ENCODE results near the gene AREG. TPM values are rescaled to one million over a fixed set of nuclear protein-coding genes. Genes with fewer than 3 reads are reported as not detected.

Gene AREG
- total RNA-seq, 1 donor, result 0.36 TPM

DNA sequence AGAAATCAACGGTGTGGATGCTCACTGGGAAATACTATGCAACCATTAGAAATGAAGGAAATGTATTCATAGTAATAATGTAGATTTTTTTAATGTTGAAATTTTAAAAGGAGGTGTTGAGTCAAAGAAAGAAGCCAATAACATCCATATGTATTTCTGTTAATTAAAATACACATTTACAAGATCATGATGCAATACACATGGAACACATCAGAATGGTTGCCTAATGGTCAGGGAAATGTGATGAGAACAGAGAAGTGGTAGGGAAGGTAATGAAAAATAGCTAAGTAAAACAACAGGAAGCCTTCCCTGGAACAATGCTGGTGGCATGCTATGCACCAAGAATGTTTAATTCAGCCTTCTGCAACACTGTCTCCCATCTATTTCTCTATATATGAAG, 18.2 kb downstream of the AREG start:
- TF ChIP-seq, protein P1, sequence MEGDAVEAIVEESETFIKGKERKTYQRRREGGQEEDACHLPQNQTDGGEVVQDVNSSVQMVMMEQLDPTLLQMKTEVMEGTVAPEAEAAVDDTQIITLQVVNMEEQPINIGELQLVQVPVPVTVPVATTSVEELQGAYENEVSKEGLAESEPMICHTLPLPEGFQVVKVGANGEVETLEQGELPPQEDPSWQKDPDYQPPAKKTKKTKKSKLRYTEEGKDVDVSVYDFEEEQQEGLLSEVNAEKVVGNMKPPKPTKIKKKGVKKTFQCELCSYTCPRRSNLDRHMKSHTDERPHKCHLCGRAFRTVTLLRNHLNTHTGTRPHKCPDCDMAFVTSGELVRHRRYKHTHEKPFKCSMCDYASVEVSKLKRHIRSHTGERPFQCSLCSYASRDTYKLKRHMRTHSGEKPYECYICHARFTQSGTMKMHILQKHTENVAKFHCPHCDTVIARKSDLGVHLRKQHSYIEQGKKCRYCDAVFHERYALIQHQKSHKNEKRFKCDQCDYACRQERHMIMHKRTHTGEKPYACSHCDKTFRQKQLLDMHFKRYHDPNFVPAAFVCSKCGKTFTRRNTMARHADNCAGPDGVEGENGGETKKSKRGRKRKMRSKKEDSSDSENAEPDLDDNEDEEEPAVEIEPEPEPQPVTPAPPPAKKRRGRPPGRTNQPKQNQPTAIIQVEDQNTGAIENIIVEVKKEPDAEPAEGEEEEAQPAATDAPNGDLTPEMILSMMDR (IDR thresholded peaks at IDR 0.05; ENCODE audit: extremely low read depth, low read depth, low read length), result no peak
- no peak overlapping the region for H3K4me3 ChIP-seq (ENCODE audit: insufficient read depth, low read length)

DNA sequence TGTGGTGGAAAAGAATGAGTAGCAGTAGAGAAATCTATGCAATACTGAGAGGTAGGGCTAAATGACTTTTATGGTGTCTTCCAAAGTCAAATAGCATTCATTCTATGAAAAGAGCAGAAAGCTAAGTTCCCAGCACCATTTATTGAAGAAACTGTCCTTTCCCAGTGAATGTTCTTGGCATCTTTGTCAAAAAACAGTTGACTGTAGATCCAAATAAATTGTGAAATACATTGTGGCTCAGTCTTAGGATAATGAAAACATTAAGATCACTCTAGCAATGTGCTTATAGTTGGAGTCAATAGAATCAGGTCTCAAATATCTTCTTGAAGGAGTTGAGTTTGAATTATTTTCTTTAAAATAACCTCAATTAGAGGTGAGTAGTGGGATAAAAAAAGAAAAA, 19.4 kb downstream of the AREG start:
- no peaks in the 10 kb centered on the region for H4K20me1 ChIP-seq (ENCODE audit: insufficient read depth, low read length)
- H3K4me2 ChIP-seq (ENCODE audit: insufficient read depth, low read length), result no peak overlapping the region
- H2AFZ ChIP-seq (ENCODE audit: low read length), result no peak overlapping the region
- no peaks in the 10 kb centered on the region for H3K36me3 ChIP-seq (ENCODE audit: insufficient read depth, low read length)
- H3K79me2 ChIP-seq (ENCODE audit: insufficient read depth, low read length), result no peaks in the 10 kb centered on the region
- H3K27me3 ChIP-seq (ENCODE audit: insufficient read depth, low read length), result no peaks in the 10 kb centered on the region
- TF ChIP-seq, protein P1 (IDR thresholded peaks at IDR 0.05; ENCODE audit: extremely low read depth, low read depth, low read length), result no peak
- H3K4me3 ChIP-seq (ENCODE audit: insufficient read depth, low read length), result no peak overlapping the region
- no peaks in the 10 kb centered on the region for H3K9me3 ChIP-seq (ENCODE audit: low read depth, low read length)
- H3K4me1 ChIP-seq (ENCODE audit: insufficient read depth, low read length), result no peaks in the 10 kb centered on the region
- peak; percentile 18 for DNase-seq (ENCODE audit: insufficient read length, low spot score, missing footprints)
- H3K27ac ChIP-seq (ENCODE audit: low read depth, low read length), result no peak overlapping the region

More for the DNA sequence above, 18.2 kb downstream of the AREG start:
- no peak overlapping the region for H3K4me2 ChIP-seq (ENCODE audit: insufficient read depth, low read length)
- H3K9me3 ChIP-seq (ENCODE audit: low read depth, low read length), result no peaks in the 10 kb centered on the region
- no peak overlapping the region for H3K27ac ChIP-seq (ENCODE audit: low read depth, low read length)
- H3K36me3 ChIP-seq (ENCODE audit: insufficient read depth, low read length), result no peaks in the 10 kb centered on the region
- no peak overlapping the region for H2AFZ ChIP-seq (ENCODE audit: low read length)
- no peaks in the 10 kb centered on the region for H3K79me2 ChIP-seq (ENCODE audit: insufficient read depth, low read length)
- H4K20me1 ChIP-seq (ENCODE audit: insufficient read depth, low read length), result no peaks in the 10 kb centered on the region
- DNase-seq (ENCODE audit: insufficient read length, low spot score, missing footprints), result no peak
- no peaks in the 10 kb centered on the region for H3K4me1 ChIP-seq (ENCODE audit: insufficient read depth, low read length)
- no peaks in the 10 kb centered on the region for H3K27me3 ChIP-seq (ENCODE audit: insufficient read depth, low read length)

DNA sequence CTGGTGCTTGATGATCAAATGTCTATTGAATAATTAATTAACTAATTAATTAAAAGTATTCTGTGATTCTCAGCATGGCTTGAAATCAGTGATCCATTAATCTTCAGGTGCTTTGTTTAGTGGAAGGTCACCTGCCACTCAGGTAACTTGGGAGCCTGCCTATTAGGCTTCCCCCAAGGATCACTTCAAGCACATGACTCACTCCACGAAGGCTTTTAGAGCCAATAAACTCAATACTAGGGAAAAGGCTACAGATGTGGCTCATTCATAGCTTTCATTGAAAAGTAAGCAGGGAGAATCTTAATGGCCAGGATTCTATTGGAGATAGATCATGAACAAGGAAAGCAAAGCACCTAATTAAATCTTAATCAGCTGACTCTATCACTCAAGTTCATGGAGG, 21.3 kb downstream of the AREG start:
- Histone ChIP-seq H3K27ac (ENCODE audit: low read depth, low read length) (no peak overlapping the region), H3K36me3 (ENCODE audit: insufficient read depth, low read length) (no peaks in the 10 kb centered on the region)

DNA sequence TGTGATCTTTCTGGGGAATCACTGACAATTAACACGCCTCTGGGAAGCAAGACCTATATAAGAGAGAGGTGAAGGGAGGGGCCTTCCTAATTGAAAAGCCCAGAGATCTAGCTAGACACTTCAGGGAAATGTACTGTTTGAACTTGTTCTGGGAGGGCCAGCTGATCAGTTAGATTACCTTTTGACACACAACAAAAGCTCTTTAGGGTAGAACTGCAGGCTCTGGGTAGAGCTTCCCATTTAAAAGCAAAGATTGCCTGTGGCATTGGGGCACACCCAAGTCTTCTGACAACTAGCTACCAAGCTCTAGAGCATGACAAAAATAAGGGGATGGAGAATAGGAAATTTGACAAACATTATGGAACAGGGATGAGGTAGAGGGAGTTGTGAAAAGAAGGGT, 26.3 kb downstream of the AREG start:
- Histone ChIP-seq H2AFZ (ENCODE audit: low read length) (no peak overlapping the region), H3K36me3 (ENCODE audit: insufficient read depth, low read length) (no peaks in the 10 kb centered on the region), H3K79me2 (ENCODE audit: insufficient read depth, low read length) (no peaks in the 10 kb centered on the region), H3K27me3 (ENCODE audit: insufficient read depth, low read length) (no peaks in the 10 kb centered on the region), H3K4me2 (ENCODE audit: insufficient read depth, low read length) (no peak overlapping the region), H3K27ac (ENCODE audit: low read depth, low read length) (no peak overlapping the region), H3K9me3 (ENCODE audit: low read depth, low read length) (no peaks in the 10 kb centered on the region), H3K4me1 (ENCODE audit: insufficient read depth, low read length) (peaks cover 22% of the 10 kb centered on the region), H4K20me1 (ENCODE audit: insufficient read depth, low read length) (no peaks in the 10 kb centered on the region), H3K4me3 (ENCODE audit: insufficient read depth, low read length) (no peak overlapping the region)
- no peak for DNase-seq (ENCODE audit: insufficient read length, low spot score, missing footprints)
- TF ChIP-seq, protein P1 (IDR thresholded peaks at IDR 0.05; ENCODE audit: extremely low read depth, low read depth, low read length), result no peak

More for the DNA sequence above, 21.3 kb downstream of the AREG start:
- no peak overlapping the region for H2AFZ ChIP-seq (ENCODE audit: low read length)
- H3K4me2 ChIP-seq (ENCODE audit: insufficient read depth, low read length), result no peak overlapping the region
- no peaks in the 10 kb centered on the region for H3K9me3 ChIP-seq (ENCODE audit: low read depth, low read length)
- H3K4me3 ChIP-seq (ENCODE audit: insufficient read depth, low read length), result no peak overlapping the region
- H4K20me1 ChIP-seq (ENCODE audit: insufficient read depth, low read length), result no peaks in the 10 kb centered on the region
- TF ChIP-seq, protein P1 (IDR thresholded peaks at IDR 0.05; ENCODE audit: extremely low read depth, low read depth, low read length), result no peak
- H3K27me3 ChIP-seq (ENCODE audit: insufficient read depth, low read length), result no peaks in the 10 kb centered on the region
- H3K4me1 ChIP-seq (ENCODE audit: insufficient read depth, low read length), result no peaks in the 10 kb centered on the region
- no peak for DNase-seq (ENCODE audit: insufficient read length, low spot score, missing footprints)
- no peaks in the 10 kb centered on the region for H3K79me2 ChIP-seq (ENCODE audit: insufficient read depth, low read length)
